ENCODE results near the gene APMAP. TPM values are rescaled to one million over a fixed set of nuclear protein-coding genes. Genes with fewer than 3 reads are reported as not detected.
"Not testable (repeated sequence)": the region's sequence is repeated elsewhere in the genome, so short reads cannot be mapped to it uniquely, and the experiment has no call there.

APMAP gene
- total RNA-seq, 1 experiment from 2014 or later: 169 TPM

- DNase-seq (ENCODE audit: low spot score): no peak
Observed at GRCh38 chr20:24933266-24933908, 59.2 kb downstream of the APMAP start.

DNA sequence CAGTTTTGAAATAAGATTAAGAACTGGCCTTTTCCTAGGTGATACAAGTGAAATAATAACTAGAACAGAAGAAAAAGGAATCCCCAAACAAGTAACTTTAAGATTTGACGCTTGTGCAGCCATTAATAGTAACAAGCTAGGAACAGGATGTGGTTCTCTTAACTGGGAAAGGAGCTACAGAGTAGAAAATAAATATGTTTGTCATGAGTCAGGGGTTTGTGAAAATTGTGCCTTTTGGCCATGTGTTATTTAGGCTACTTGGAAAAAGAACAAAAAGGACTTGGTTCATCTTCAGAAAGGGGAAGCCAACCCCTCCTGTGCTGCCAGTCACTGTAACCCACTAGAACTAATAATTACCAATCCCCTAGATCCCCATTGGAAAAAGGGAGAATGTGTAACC lies 60.7 kb downstream of the APMAP start:
- DNase-seq (ENCODE audit: low spot score): peak; percentile 32

DNA sequence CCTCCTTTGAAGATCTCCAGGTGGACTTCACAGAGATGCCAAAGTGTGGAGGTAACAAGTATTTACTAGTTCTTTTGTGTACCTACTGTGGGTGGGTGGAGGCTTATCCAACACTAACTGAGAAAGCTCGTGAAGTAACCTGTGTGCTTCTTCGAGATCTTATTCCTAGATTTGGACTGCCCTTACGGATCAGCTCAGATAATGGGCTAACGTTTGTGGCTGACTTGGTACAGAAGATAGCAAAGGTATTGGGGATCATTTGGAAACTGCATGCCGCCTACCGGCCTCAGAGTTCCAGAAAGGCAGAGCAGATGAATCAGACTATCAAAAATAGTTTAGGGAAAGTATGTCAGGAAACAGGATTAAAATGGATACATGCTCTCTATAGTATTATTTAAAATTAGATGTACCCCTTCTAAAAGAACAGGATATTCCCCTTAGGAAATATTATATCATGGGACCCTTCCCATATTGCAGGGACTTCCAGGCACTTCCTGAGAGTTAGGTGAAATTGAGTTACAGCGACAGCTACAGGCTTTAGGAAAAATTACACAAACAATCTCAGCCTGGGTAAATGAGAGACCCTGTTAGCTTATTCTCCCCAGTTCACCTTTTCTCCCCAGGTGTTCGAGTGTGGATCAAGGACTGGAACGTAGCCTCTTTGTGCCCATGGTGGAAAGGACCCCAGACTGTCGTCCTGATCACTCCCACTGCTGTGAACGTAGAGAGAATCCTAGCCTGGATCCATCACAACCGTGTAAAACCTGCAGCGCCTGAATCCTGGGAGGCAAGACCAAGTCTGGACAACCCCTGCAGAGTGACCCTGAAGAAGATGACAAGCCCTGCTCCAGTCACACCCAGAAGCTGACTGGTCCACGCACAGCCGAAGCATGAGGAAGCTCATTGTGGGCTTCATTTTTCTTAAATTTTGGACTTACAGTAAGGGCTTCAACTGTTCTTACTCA lies 61.5 kb downstream of the APMAP start:
- DNase-seq (ENCODE audit: low spot score): not testable (repeated sequence)

GRCh38 chr20:24929867-24930723 lies 62.5 kb downstream of the APMAP start:
- not testable (repeated sequence) for DNase-seq (ENCODE audit: low spot score)

- not testable (repeated sequence) for DNase-seq (ENCODE audit: low spot score)
Observed at GRCh38 chr20:24929259-24929658, 63.3 kb downstream of the APMAP start.

DNA sequence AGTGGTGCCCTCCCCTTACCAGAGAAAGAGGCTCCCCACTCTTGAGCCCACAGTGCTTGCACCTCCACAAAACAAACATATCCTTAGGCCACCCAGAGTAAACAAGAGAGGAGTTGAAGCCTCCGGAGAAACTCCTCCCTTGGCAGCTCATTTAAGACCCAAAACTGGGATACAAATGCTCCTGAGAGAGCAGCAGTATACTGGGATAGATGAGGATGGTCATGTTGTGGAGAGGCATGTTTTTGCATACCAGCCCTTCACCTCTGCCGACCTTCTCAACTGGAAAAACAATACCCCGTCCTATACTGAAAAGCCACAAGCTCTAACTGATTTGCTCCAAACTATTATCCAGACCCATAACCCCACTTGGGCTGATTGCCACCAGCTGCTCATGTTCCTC lies 71.8 kb downstream of the APMAP start:
- not testable (repeated sequence) for DNase-seq (ENCODE audit: low spot score)

GRCh38 chr20:24919665-24920064 lies 72.9 kb downstream of the APMAP start:
- DNase-seq (ENCODE audit: low spot score): not testable (repeated sequence)

- DNase-seq (ENCODE audit: low spot score): no peak
Observed at GRCh38 chr20:24918579-24919566, 73.7 kb downstream of the APMAP start.

DNA sequence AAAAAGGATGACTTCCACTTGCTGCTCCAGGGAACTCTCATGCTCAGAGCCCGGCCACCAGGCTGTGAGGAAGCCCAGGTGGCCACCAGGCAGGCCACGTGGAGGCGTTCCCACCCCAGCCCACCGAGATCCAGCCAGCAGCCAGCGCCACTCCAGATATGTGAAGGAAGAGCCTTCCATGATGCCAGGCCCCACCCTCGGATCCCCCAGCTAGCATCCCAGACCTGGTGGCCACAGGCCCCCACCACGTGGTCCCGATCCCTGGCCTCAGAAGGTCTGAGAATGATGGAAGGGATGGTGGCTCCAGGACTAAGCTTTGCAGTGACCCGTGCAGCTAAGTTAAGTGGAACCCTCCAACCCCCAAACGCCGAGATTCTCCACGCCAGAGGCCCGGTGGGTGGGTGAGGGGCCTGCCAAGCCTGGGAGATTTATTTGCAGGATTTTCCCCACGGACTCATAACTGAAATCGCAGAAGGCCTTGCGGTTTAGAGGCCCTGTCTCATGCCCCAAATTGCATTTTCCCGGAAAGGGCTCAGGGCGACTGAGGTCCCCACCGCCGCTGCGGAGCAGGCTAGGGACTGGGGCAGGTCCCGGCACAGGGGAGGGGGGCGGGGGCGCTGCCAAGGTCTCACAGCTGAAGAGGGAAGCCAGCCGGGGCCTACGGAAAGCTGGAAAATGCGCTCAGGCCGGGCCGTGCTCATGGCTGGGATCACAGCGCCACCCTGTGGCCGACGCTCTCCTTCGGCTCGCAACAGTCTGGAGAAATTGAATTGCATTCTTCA lies 74.6 kb downstream of the APMAP start:
- peak; percentile 53 for DNase-seq (ENCODE audit: low spot score)

DNA sequence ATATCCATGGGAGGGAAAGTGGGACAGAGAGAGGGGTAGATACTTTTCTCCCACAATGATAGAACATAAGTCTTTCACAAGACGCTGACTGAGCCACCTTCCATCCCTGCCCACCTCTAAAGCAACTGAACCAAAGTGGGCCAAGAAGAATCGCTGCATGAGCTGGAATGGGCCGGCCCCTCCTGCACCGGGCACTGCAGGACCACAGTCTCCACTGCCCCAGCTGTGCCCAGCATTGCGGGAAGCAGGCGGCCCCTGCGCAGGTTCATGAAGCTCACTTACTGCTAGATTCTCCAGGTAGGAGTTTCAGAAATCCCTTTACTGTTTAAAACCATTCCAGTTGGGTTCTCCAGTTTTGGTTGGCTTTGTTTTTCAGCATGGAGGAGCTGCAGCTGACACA lies 75.5 kb downstream of the APMAP start:
- DNase-seq (ENCODE audit: low spot score): no peak

GRCh38 chr20:24916412-24916811 lies 76.1 kb downstream of the APMAP start:
- no peak for DNase-seq (ENCODE audit: low spot score)

GRCh38 chr20:24915892-24916291 lies 76.7 kb downstream of the APMAP start:
- no peak for DNase-seq (ENCODE audit: low spot score)

GRCh38 chr20:24915440-24915839 lies 77.1 kb downstream of the APMAP start:
- DNase-seq (ENCODE audit: low spot score): no peak

DNA sequence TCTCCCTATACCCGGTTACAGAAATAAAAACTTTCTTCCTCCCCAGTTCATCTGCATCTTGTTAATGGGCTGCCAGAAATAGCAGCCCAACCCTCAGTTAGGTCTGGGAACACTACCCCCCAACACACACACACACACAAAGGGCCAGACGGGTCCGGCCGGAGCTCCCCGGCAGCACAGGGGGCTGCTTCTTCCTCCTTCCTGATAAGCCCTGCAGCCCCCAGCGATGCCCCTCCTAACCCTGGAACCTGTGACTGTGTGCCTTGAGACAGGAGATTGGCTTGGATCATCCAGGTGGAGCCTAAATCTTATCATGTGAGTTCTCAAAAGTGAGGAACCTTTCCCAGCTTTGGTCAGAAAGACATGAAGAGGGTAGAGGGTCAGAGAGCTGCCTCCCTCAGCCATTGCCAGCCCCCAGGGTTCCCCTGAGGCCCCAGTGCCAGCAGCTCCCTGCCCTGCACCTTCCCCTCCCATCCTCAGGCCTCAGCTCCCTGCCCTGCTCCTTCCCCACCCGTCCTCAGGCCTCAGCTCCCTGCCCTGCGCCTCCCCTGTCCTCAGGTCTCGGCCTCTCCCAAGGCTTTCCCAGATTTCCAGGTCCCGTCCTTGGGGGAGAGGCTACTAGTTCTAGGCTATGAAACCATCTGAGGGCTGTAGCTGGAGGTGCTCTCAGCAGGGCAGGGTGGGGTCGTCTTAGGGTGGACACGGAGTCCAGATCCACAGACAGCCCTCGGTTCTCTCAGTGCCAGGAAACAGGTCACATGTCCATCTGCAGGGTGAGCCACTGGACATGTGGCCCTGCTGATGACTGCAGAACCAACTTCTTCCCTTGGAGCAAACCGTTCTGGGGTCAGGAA lies 77.9 kb downstream of the APMAP start:
- DNase-seq (ENCODE audit: low spot score): no peak

- no peak for DNase-seq (ENCODE audit: low spot score)
Observed at GRCh38 chr20:24913076-24913628, 79.4 kb downstream of the APMAP start.

All from A172 (cell line).